SU-DHL-6 (cell line): ENCODE measurements around the gene LARP1B.

Experiments used
- CTCF ChIP-seq: fragments of 200-600 bp; sonication (generic); IDR thresholded peaks from one replicate; pipeline ENCODE4 v1.5.1; 2017; ENCODE audit warnings: antibody characterized with exemption, mild to moderate bottlenecking, low read length, moderate library complexity; ENCODE audit not compliant: insufficient read depth, poor library complexity, severe bottlenecking
- EZH2phosphoT487 ChIP-seq: fragments of 200-600 bp; sonication (generic), shearing (Covaris generic); conservative IDR thresholded peaks from 2 replicates; pipeline ENCODE4 v1.6.1; 2018; ENCODE audit warnings: mild to moderate bottlenecking, antibody characterized with exemption, low read length, moderate library complexity, mixed read lengths

- TF ChIP-seq CTCF: no peak
- TF ChIP-seq EZH2phosphoT487: no peak
Observed at GRCh38 chr4:128242601-128243000, 181.5 kb downstream of the LARP1B start.
